ENCODE measurements around the gene UGGT1.
"Not testable (repeated sequence)": the region's sequence is repeated elsewhere in the genome, so short reads cannot be mapped to it uniquely, and the experiment has no call there.

UGGT1 gene

GRCh38 chr2:128115921-128116623, 25.1 kb downstream of the UGGT1 start:
- DNase-seq (ENCODE audit: low read depth, low spot score): no peak

- DNase-seq (ENCODE audit: low read depth, low spot score): no peak
Measured at GRCh38 chr2:128134573-128134972, 43.6 kb downstream of the UGGT1 start.

GRCh38 chr2:128137094-128137616, 46.2 kb downstream of the UGGT1 start:
- DNase-seq (ENCODE audit: low read depth, low spot score): no peak

- DNase-seq (ENCODE audit: low read depth, low spot score): no peak
Measured at GRCh38 chr2:128139624-128140023, 48.6 kb downstream of the UGGT1 start.

DNA sequence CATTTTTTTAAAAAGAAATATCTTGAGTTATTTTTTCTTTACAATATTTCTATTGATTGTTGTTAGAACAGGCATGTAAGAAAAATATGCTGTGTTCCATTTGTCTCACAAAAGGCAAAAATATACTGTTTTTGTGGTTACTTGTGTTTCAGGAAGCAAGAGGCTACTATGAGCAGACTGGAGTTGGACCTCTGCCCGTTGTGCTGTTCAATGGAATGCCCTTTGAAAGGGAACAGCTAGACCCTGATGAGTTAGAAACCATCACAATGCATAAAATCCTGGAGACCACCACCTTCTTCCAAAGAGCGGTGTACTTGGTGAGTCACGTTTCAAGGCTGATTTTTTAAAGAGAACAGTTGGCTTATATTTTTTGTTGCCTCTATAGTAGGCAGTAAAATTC, 54.7 kb downstream of the UGGT1 start:
- no peak for DNase-seq (ENCODE audit: low read depth, low spot score)

DNA sequence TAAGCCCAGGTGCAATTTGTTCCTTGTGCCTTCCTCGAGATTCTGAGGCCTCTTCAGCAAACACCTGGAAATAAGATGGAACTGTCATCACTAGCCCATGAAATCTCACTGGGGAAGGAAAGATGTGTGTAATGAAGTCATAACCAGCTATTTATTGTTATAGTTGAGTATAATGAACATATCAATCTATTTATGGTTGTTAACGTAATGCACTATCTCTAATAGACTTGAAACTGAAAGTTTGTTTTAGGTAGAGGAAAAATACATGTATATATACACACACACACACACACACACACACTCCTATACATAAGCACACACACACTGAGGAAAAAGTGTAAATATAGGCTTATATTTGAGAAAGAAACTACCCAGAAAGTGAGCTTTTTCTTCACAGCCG, 62.8 kb downstream of the UGGT1 start:
- DNase-seq (ENCODE audit: low read depth, low spot score): no peak

- DNase-seq (ENCODE audit: low read depth, low spot score): no peak
Measured at GRCh38 chr2:128154225-128154624, 63.2 kb downstream of the UGGT1 start.

- no peak for DNase-seq (ENCODE audit: low read depth, low spot score)
Measured at GRCh38 chr2:128155970-128156369, 65.0 kb downstream of the UGGT1 start.

DNA sequence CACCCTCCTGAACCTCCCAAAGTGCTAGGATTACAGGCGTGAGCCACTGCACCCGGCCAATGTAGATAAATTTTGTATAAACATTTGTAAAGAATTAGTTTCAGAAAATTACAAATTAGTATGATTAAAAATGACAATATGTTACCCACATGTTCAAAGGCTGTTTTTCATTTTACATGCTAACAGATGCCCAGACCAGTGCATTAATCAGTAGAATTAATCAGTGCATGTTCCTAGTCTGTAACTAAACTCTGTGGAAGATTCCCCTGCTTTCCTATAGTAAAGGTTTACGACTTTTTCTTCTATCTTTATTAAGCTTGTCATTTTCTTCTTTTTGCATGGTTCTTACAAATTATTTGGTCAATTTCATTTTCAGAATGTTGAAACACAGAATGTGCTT, 65.8 kb downstream of the UGGT1 start:
- DNase-seq (ENCODE audit: low read depth, low spot score): no peak

DNA sequence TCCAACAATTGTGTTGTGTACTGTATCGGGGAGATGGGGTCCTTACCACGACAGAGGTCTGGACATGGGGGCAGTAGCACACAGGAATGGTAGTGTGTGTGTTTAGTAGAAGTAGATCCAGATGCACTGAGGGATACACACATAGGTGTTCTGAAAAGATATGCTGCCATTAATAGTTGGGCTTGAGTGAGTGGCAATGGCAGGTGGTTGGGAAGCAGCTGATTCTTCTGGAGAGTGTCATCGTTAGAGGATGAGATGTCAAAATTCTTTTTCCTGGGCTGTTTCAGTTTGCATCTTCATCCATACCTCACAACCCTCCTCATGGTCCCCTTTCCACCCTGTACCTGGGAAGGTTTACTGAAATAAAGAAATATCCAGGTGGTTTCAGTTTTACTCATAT, 66.6 kb downstream of the UGGT1 start:
- no peak for DNase-seq (ENCODE audit: low read depth, low spot score)

DNA sequence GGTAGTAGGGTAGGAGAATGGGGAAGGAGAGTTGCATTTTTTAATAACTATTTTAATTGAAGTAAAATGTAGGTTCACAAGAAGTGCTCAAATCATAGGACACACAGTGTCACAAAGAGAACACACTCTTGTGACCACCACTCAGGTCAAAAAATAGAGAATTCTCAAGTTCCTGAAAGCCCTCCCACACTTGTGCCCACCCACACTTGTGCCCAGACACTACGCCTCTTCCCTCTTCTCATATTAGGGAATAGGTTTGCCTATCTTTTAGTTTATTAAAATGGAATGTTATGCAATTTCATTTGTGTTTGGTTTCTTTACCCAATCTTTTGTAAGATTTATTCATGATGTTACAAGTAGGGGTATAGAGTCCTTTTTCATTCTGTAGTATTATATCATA, 67.2 kb downstream of the UGGT1 start:
- no peak for DNase-seq (ENCODE audit: low read depth, low spot score)

DNA sequence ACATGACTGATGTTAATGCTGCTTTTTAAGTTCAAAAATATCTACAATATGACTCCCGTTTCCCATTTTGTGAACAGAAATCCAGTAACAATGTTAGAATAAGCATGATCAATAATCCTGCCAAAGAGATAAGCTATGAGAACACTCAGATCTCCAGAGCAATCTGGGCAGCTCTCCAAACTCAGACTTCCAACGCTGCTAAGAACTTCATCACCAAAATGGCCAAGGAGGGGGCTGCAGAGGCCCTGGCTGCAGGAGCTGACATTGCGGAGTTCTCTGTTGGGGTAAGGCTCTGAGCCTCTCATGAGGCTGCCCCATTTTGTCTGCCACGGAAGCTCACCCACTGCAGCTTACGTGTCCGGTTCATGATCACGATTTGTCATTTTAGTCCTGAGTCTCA, 68.4 kb downstream of the UGGT1 start:
- no peak for DNase-seq (ENCODE audit: low read depth, low spot score)

GRCh38 chr2:128160616-128161275, 69.7 kb downstream of the UGGT1 start:
- DNase-seq (ENCODE audit: low read depth, low spot score): no peak

GRCh38 chr2:128162266-128162665, 71.3 kb downstream of the UGGT1 start:
- no peak for DNase-seq (ENCODE audit: low read depth, low spot score)

- DNase-seq (ENCODE audit: low read depth, low spot score): no peak
Measured at GRCh38 chr2:128164311-128164710, 73.3 kb downstream of the UGGT1 start.

DNA sequence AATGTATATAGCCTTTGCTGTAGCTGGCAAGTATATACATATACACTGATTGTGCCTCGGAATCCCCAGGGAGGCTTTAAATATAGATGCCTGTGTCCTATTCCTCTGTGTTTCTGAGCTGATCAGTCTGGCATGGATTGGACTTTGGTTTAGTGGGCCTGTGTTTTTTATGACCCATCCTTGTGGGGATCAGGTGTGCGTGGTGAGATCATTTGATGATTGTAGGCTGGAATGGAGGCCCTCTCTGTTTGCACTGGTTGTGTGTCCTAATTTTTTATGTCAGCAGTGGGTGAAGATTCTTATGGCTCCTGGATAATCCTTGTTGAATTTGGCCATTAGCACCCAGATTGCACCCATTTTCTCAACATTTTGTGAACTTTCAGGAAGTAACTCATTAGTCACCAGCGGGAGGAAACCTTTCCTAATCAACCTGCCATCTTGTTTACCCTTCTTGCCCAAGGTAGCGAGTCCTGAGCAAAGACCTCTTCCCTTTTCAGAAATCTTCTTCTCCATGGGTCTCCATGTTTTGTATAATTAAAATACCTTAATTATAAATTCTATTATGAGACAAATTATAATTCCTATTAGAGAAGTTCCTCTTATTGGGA, 75.8 kb downstream of the UGGT1 start:
- DNase-seq (ENCODE audit: low read depth, low spot score): no peak

- no peak for DNase-seq (ENCODE audit: low read depth, low spot score)
Measured at GRCh38 chr2:128169094-128169493, 78.1 kb downstream of the UGGT1 start.

GRCh38 chr2:128169497-128169896, 78.5 kb downstream of the UGGT1 start:
- no peak for DNase-seq (ENCODE audit: low read depth, low spot score)

GRCh38 chr2:128169933-128170709, 79.1 kb downstream of the UGGT1 start:
- no peak for DNase-seq (ENCODE audit: low read depth, low spot score)

DNA sequence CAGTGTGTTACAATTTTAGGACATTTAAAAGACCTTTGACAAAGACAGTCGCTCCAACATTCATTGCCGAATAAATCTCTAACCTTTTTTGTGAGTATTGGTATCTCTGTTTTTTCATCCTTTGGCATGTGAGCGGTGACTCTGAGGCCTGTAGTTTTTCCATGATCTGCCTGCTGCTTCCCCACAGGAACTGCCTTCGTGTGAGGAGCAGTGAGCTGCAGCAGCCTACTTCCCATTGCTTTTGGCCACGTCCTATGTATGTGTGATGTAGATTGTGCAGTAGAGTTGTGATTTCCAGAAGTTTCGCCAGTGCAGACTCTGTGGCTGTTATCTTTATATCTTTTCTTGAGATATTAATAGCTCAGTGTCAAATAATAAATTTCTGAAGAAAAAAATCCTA, 79.8 kb downstream of the UGGT1 start:
- no peak for DNase-seq (ENCODE audit: low read depth, low spot score)

DNA sequence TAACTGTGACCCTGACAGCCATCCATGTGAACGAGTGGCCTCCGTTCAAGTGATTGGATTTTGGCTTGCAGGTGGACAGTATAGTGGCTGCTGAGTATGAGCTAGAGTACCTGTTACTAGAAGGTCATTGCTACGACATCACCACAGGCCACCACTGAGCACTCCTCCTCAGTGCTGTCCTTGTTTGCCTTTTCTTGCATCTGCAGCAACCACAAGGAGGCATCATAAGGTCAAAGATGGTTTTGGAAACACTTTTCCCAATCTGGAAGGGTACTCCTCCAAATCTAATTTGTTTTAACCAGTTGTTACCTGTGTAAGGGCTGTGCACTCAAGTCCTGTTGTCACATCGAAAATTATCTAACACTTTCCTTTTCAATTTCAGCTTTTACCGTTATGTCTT, 81.2 kb downstream of the UGGT1 start:
- DNase-seq (ENCODE audit: low read depth, low spot score): no peak

DNA sequence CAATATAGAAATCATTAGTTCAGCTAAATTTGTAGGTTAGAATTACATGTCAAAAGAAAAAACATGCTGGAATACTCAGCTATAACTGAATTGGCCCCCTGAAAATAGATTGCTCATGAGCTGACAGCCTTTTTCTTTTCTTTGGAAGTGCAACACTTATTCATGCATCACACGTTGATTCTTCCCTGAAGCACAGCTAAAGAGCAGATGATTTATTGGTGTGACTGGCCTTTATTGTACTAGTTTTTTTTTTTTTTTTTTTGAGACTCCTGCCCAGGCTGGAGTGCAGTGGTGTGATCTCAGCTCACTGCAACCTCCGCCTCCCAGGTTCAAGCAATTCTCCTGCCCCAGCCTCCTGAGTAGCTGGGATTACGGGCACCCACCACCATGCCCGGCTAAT, 83.1 kb downstream of the UGGT1 start:
- DNase-seq (ENCODE audit: low read depth, low spot score): not testable (repeated sequence)

Data from activated naive CD8-positive, alpha-beta T cell treated with anti-CD3 and anti-CD28 coated beads, Interleukin-2, amount 50 U/mL, for 16 hours (primary cell).